HepG2 (cell line): ENCODE data around the gene GLB1L. TPM values are rescaled to one million over a fixed set of nuclear protein-coding genes. Genes with fewer than 3 reads are reported as not detected.

Experiments used
- CREM ChIP-seq, 2 experiments: sonication (generic) in 1 of 2; formaldehyde crosslinking in 1 of 2; IDR thresholded peaks; 2 replicates each; pipeline versions ENCODE4 v1.4.0 to v1.6.1; 2016 to 2020; ENCODE audit warnings: antibody characterized with exemption in 1 of 2, mild to moderate bottlenecking in 1 of 2, missing genetic modification reagents in 1 of 2
- ERF ChIP-seq: IDR thresholded peaks from 2 replicates; pipeline ENCODE4 v1.6.1; 2018; ENCODE audit warnings: missing biosample characterization, missing genetic modification reagents
- GFI1 ChIP-seq: sonication (generic); formaldehyde crosslinking; IDR thresholded peaks from 2 replicates; pipeline ENCODE4 v1.5.0; 2020; ENCODE audit warnings: missing genetic modification reagents, mild to moderate bottlenecking, borderline replicate concordance
- HHEX ChIP-seq: IDR thresholded peaks from 2 replicates; pipeline ENCODE4 v1.6.1; 2016; ENCODE audit warnings: control low read depth
- HNF4G ChIP-seq, 2 experiments: sonication (generic) in 1 of 2; formaldehyde crosslinking in 1 of 2; IDR thresholded peaks; 2 replicates each; pipeline versions ENCODE4 v1.4.0 to v1.6.1; 2011 to 2020; ENCODE audit warnings: borderline replicate concordance in 2 of 2, low read depth in 2 of 2, mild to moderate bottlenecking in 2 of 2, low read length in 1 of 2, missing genetic modification reagents in 1 of 2, moderate library complexity in 1 of 2
- KLF11 ChIP-seq: IDR thresholded peaks from 2 replicates; pipeline ENCODE4 v1.6.1; 2016; ENCODE audit warnings: missing compliant biosample characterization
- NBN ChIP-seq: fragments of 450-650 bp; conservative IDR thresholded peaks from 2 replicates; pipeline ENCODE4 v1.6.1; 2017
- NCOA5 ChIP-seq: sonication (generic); formaldehyde crosslinking; IDR thresholded peaks from 2 replicates; pipeline ENCODE4 v1.4.0; 2020; ENCODE audit warnings: missing genetic modification reagents
- NFKB2 ChIP-seq: sonication (generic); formaldehyde crosslinking; IDR thresholded peaks from 2 replicates; pipeline ENCODE4 v1.4.0; 2020; ENCODE audit warnings: missing genetic modification reagents, borderline replicate concordance
- REL ChIP-seq: sonication (generic); formaldehyde crosslinking; conservative IDR thresholded peaks from 2 replicates; pipeline ENCODE4 v1.8.0; 2022; ENCODE audit warnings: mild to moderate bottlenecking, missing genetic modification reagents, moderate library complexity
- SIX1 ChIP-seq: sonication (generic); formaldehyde crosslinking; IDR thresholded peaks from 2 replicates; pipeline ENCODE4 v1.4.0; 2020; ENCODE audit warnings: missing genetic modification reagents, borderline replicate concordance
- TFE3 ChIP-seq: IDR thresholded peaks from 2 replicates; pipeline ENCODE4 v1.6.1; 2016
- ZFP1 ChIP-seq: IDR thresholded peaks from 2 replicates; pipeline ENCODE4 v1.6.1; 2016
- ZNF260 ChIP-seq: sonication (generic); formaldehyde crosslinking; IDR thresholded peaks from 2 replicates; pipeline ENCODE4 v1.4.0; 2020; ENCODE audit warnings: missing genetic modification reagents, low read depth, mild to moderate bottlenecking, borderline replicate concordance
- ZNF317 ChIP-seq: sonication (generic); formaldehyde crosslinking; IDR thresholded peaks from 2 replicates; pipeline ENCODE4 v1.5.0; 2020; ENCODE audit warnings: mild to moderate bottlenecking, missing genetic modification reagents
- ZNF430 ChIP-seq: sonication (generic); formaldehyde crosslinking; IDR thresholded peaks from 2 replicates; pipeline ENCODE4 v1.9.0; 2021; ENCODE audit warnings: mild to moderate bottlenecking, missing genetic modification reagents
- ZNF431 ChIP-seq: sonication (generic); formaldehyde crosslinking; IDR thresholded peaks from 2 replicates; pipeline ENCODE4 v1.9.0; 2022; ENCODE audit warnings: missing genetic modification reagents, low read depth, mild to moderate bottlenecking, borderline replicate concordance
- ZNF605 ChIP-seq: sonication (generic); formaldehyde crosslinking; IDR thresholded peaks from 2 replicates; pipeline ENCODE4 v1.8.0; 2022; ENCODE audit warnings: mild to moderate bottlenecking, missing genetic modification reagents
- ZNF614 ChIP-seq: IDR thresholded peaks from 2 replicates; pipeline ENCODE4 v1.6.1; 2018; ENCODE audit warnings: missing biosample characterization, missing genetic modification reagents, inconsistent platforms, borderline replicate concordance
- polyA plus RNA-seq, 8 experiments: library from polyadenylated mRNA; depleted of rRNA in 3 of 8; stranded (reverse) in 7 of 8; unstranded in 1 of 8; fragments of >200 nt; fragmentation: Illumina TruSeq in 4 of 8; extraction: Trizol in 4 of 8; gene quantifications; 2 replicates each; pipeline versions ENCODE4 v1.2.1 to v1.2.3, GENCODE V29; 2011 to 2016; ENCODE audit warnings: low read depth in 4 of 8, missing spikeins in 1 of 8, mixed read lengths in 1 of 8; ENCODE audit not compliant: insufficient read depth in 1 of 8
- total RNA-seq, 5 experiments: library from RNA; depleted of rRNA; stranded (reverse); fragments of >200 nt; fragmentation: Illumina TruSeq; extraction: Trizol; gene quantifications; 2 replicates each; pipeline ENCODE4 v1.2.3, GENCODE V29; 2016; ENCODE audit warnings: low read depth in 1 of 5
- TF ChIP-seq, protein P1 (sequence below): IDR thresholded peaks from 2 replicates; pipeline ENCODE4 v1.6.1; 2016; ENCODE audit warnings: low read depth
- TF ChIP-seq, protein P2 (sequence below): sonication (generic); formaldehyde crosslinking; conservative IDR thresholded peaks from 2 replicates; pipeline ENCODE4 v1.8.0; 2022; ENCODE audit warnings: mild to moderate bottlenecking, moderate library complexity, missing genetic modification reagents

Gene GLB1L
- total and polyA plus RNA-seq, 2 of the 13 experiments (the other 11 are each of a cell fraction or from before 2014, with no cell fraction given) = 6.8 to 7.3 TPM

DNA sequence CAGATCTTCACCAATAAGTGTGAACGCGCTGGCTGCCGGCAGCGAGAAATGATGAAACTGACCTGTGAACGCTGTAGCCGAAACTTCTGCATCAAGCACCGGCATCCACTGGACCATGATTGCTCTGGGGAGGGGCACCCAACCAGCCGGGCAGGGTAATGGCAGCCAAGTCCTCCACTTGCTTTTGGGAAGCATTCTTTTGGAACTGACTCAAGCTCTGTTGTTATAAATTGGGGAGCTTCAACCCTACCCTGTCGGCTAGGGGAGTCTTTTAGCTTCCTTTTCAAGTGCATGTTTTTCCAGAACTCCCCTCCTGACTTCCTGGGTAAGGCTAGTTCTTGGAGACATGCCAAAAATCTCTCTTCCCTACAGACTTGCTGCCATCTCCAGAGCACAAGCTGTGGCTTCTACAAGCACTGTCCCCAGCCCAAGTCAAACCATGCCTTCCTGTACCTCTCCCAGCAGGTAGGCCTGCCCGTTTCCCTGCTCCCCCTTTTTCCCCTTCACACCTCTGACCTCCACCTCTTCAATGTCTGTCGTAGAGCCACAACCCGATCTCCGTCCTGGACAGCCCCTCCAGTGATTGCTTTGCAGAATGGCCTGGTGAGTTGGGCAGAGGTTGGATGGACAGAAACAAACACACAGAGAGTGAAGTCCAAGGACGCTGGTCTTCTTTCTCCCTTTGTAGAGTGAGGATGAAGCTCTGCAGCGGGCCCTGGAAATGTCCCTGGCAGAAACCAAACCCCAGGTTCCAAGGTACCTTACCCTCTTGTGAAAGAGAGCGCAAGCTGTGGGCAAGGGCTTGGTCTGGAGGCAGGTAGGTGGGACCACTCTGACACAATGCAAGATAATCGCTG is 37.1 kb downstream of the GLB1L start (continued):
- TF ChIP-seq NCOA5 (CRISPR knock-in tag) (no peak), GFI1 (CRISPR knock-in tag) (peak; percentile 75; the same call in 1 of the 2 replicates), HHEX (CRISPR knock-in tag) (0 out of 2 replicates have a peak, but pooled peaks have one; percentile 58), NBN (no peak), HNF4G (IDR thresholded peaks at IDR 0.05; ENCODE audit: borderline replicate concordance, low read depth, low read length) (peak; percentile 89), HNF4G (CRISPR knock-in tag; IDR thresholded peaks at IDR 0.05; ENCODE audit: borderline replicate concordance, low read depth) (peak; percentile 96; the same call in 1 of the 2 replicates), ZNF605 (CRISPR knock-in tag) (no peak; the same call in 1 of the 2 replicates), ZNF614 (no peak; the same call in 1 of the 2 replicates), SIX1 (CRISPR knock-in tag) (0 out of 2 replicates have a peak, but pooled peaks have one; percentile 55), ZNF317 (CRISPR knock-in tag) (no peak), ZFP1 (CRISPR knock-in tag) (peak; percentile 83; the same call in 1 of the 2 replicates), ERF (CRISPR knock-in tag) (peak; percentile 65; the same call in 1 of the 2 replicates), CREM (IDR thresholded peaks at IDR 0.05) (peak; percentile 66; the same call in 1 of the 2 replicates), CREM (CRISPR knock-in tag; IDR thresholded peaks at IDR 0.05) (no peak), NFKB2 (CRISPR knock-in tag) (0 out of 2 replicates have a peak, but pooled peaks have one; percentile 25), ZNF431 (CRISPR knock-in tag) (no peak), REL (no peak; the same call in 1 of the 2 replicates), ZNF430 (CRISPR knock-in tag) (peak; percentile 63; the same call in 1 of the 2 replicates), KLF11 (peak; percentile 31; the same call in 1 of the 2 replicates), TFE3 (CRISPR knock-in tag) (no peak), ZNF260 (CRISPR knock-in tag) (no peak)
- TF ChIP-seq, protein P1, sequence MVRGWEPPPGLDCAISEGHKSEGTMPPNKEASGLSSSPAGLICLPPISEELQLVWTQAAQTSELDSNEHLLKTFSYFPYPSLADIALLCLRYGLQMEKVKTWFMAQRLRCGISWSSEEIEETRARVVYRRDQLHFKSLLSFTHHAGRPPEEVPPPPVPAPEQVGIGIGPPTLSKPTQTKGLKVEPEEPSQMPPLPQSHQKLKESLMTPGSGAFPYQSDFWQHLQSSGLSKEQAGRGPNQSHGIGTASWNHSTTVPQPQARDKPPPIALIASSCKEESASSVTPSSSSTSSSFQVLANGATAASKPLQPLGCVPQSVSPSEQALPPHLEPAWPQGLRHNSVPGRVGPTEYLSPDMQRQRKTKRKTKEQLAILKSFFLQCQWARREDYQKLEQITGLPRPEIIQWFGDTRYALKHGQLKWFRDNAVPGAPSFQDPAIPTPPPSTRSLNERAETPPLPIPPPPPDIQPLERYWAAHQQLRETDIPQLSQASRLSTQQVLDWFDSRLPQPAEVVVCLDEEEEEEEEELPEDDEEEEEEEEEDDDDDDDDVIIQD (CRISPR knock-in tag) = peak; percentile 88; the same call in 1 of the 2 replicates
- TF ChIP-seq, protein P2, sequence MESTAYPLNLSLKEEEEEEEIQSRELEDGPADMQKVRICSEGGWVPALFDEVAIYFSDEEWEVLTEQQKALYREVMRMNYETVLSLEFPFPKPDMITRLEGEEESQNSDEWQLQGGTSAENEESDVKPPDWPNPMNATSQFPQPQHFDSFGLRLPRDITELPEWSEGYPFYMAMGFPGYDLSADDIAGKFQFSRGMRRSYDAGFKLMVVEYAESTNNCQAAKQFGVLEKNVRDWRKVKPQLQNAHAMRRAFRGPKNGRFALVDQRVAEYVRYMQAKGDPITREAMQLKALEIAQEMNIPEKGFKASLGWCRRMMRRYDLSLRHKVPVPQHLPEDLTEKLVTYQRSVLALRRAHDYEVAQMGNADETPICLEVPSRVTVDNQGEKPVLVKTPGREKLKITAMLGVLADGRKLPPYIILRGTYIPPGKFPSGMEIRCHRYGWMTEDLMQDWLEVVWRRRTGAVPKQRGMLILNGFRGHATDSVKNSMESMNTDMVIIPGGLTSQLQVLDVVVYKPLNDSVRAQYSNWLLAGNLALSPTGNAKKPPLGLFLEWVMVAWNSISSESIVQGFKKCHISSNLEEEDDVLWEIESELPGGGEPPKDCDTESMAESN (CRISPR knock-in tag) = peak; percentile 74
